Measurements from ENCODE around the gene NHERF2. TPM values are rescaled to one million over a fixed set of nuclear protein-coding genes. Genes with fewer than 3 reads are reported as not detected.

The NHERF2 gene
- total RNA-seq, 2 donors from 2014 or later, result 64.0 to 77.9 TPM

- H3K4me1 ChIP-seq, result no peaks in the 10 kb centered on the region
- H3K9me3 ChIP-seq, result no peaks in the 10 kb centered on the region
- H3K27ac ChIP-seq, result no peak overlapping the region
- H3K4me3 ChIP-seq, result no peak overlapping the region
- H3K27me3 ChIP-seq, result no peaks in the 10 kb centered on the region
- peaks cover 12% of the 10 kb centered on the region for H3K36me3 ChIP-seq
- TF ChIP-seq CTCF (IDR thresholded peaks at IDR 0.05), result no peak
- no peak for DNase-seq
- intact Hi-C loops (cut with DNase I), result loop anchor here (10.0 kb wide), 1 partner anchor 59 kb away; the partner anchor contains the start of gene NHERF2
- H3K9ac ChIP-seq (ENCODE audit: low read depth in 2 of 2, low read length in 2 of 2), result no peak overlapping the region
Observed at GRCh38 chr16:2083876-2084780, 57.4 kb downstream of the NHERF2 start.

- TF ChIP-seq CTCF (IDR thresholded peaks at IDR 0.05), result no peak
- Histone ChIP-seq H3K9ac (ENCODE audit: low read depth in 2 of 2, low read length in 2 of 2) (no peak overlapping the region), H3K4me3 (no peak overlapping the region), H3K27ac (no peak overlapping the region), H3K36me3 (peaks cover 12% of the 10 kb centered on the region), H3K27me3 (no peaks in the 10 kb centered on the region), H3K9me3 (no peaks in the 10 kb centered on the region), H3K4me1 (no peaks in the 10 kb centered on the region)
- DNase-seq, result no peak
- intact Hi-C loops (cut with DNase I), result loop anchor here (5.0 to 10.0 kb wide), 2 partner anchors 52 to 60 kb away; partner anchors contain the start of genes NHERF2 and PKD1
Observed at GRCh38 chr16:2084895-2085625, 58.4 kb downstream of the NHERF2 start.

GRCh38 chr16:2085669-2086068 lies 59.0 kb downstream of the NHERF2 start:
- intact Hi-C loops (cut with DNase I), result loop anchor here (5.0 to 10.0 kb wide), 2 partner anchors 52 to 61 kb away; partner anchors contain the start of genes NHERF2 and PKD1
- no peaks in the 10 kb centered on the region for H3K27me3 ChIP-seq
- H3K4me3 ChIP-seq, result no peak overlapping the region
- no peak for TF ChIP-seq CTCF (IDR thresholded peaks at IDR 0.05)
- H3K4me1 ChIP-seq, result no peaks in the 10 kb centered on the region
- no peaks in the 10 kb centered on the region for H3K9me3 ChIP-seq
- H3K27ac ChIP-seq, result no peak overlapping the region
- peaks cover 12% of the 10 kb centered on the region for H3K36me3 ChIP-seq
- H3K9ac ChIP-seq (ENCODE audit: low read depth in 2 of 2, low read length in 2 of 2), result no peak overlapping the region
- no peak for DNase-seq

- H3K27me3 ChIP-seq, result no peaks in the 10 kb centered on the region
- peaks cover 12% of the 10 kb centered on the region for H3K36me3 ChIP-seq
- no peaks in the 10 kb centered on the region for H3K9me3 ChIP-seq
- H3K4me1 ChIP-seq, result no peaks in the 10 kb centered on the region
- intact Hi-C loops (cut with DNase I), result loop anchor here (5.0 to 10.0 kb wide), 2 partner anchors 51 to 61 kb away; partner anchors contain the start of genes NHERF2 and PKD1
- no peak overlapping the region for H3K27ac ChIP-seq
- no peak for DNase-seq
- H3K4me3 ChIP-seq, result no peak overlapping the region
- no peak overlapping the region for H3K9ac ChIP-seq (ENCODE audit: low read depth in 2 of 2, low read length in 2 of 2)
- TF ChIP-seq CTCF (IDR thresholded peaks at IDR 0.05), result no peak
Observed at GRCh38 chr16:2086106-2086742, 59.5 kb downstream of the NHERF2 start.

Data from colonic mucosa (tissue), 4 donors.